HG03139 (cell line): ENCODE results near the gene MYO7A.

Source experiments
- ATAC-seq: cut with Tn5 transposase; IDR thresholded peaks from one replicate; pipeline ENCODE4 v1.9.1; 2021; ENCODE audit not compliant: unreplicated experiment

Gene MYO7A

GRCh38 chr11:77144857-77145428 is 16.9 kb downstream of the MYO7A start:
- ATAC-seq, result no peak

DNA sequence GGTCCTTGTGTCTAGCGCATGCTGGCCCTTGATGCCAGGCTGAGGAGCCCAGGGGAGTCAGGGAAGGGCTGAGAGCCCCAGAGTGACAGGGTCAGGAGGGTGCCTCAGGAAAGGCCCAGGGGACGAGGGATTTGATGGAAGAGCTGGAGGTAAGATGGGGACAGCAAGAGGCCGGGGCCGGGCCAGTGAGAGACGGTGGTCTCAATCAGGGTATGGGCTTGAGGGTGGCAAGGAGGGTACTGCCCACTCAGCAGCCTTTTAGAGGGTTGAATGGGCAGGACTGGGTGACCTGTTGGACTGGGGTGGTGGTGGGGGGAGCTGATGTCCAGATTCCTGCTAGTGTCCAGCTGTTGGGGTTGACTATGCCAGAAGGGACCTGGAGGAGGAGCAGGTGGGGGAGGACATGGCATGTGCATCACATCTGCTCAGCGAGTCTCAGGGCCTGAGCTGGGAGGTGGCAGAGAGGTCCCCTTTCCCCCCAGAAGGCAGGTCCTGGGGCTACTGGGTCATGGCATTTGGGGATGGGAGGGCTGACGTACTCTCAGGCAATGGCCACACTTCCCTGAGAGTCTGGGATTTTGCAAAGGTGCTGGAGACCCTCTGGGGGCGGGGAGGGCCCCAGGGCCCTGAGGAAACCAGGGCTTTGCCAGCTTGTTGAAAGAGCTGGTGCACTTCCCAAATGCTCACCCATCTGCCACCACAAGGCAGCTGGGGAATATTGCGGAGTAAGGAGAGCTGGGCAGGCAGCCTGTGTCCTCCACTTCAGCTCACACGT is 18.4 kb downstream of the MYO7A start:
- ATAC-seq, result no peak

- ATAC-seq, result no peak
Measured at GRCh38 chr11:77147036-77147315, 18.9 kb downstream of the MYO7A start.

DNA sequence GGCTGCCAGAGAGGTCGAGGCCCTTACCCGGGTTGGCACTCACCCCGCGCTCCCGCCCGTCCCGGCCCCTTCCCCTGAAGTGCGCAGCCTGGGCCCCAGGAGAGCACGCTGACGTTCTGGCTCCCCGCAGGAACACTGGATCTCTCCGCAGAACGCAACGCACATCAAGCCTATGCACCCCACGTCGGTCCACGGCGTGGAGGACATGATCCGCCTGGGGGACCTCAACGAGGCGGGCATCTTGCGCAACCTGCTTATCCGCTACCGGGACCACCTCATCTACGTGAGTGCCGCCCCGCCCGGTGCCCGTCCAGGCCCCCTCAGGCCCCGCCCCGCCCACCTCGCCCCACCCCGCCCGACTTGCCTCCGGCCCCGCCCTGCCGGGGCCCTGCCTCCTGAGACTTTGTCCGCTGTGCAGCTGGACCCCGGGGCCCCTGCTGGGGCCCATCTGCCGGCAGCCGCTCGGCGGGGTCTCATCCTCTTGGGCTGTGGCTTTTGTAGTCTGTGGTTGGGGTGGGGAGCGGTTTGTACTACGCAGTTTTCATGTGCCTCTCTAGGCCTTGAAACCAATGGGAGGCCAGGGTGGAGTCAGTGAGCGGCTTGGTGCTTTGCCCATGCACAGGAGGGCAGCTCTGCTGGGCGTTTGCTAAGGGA is 19.7 kb downstream of the MYO7A start:
- ATAC-seq, result no peak

DNA sequence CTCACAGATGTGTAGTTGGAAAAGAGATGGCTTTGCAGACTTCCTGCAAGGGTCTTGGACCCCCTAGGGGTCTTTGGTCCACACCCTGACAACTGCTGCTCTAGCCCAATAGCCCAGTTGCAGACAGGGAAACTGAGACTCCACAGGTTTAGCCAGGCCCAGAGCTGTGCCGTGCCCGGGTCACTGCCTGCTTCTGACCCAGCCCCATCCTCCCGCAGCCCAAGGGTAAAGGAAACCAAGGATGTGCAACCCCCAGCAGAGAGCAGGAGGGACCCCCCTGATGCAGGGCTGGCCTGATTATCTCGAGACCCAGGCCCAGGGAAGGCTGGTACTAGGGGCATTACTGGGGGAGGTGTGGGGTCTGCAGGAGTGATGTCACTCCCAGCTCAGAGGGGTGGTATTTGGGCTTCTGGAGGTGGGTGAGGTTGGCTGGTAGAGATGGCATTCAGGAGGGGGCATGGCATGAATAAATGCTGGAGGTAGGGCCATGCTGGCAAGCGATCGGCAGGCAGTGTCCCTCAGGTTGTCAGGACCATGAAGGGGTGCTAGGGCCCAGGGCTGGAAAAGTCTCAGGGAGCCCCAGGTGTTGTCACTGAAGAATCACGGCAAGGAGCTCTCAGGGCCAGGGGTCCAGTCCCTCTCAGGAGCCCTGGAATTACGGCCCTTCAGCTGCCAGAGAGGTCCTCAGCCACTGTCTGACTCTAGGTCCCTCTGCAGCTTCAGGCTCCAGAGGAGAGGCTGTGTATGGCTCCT is 21.1 kb downstream of the MYO7A start:
- no peak for ATAC-seq

DNA sequence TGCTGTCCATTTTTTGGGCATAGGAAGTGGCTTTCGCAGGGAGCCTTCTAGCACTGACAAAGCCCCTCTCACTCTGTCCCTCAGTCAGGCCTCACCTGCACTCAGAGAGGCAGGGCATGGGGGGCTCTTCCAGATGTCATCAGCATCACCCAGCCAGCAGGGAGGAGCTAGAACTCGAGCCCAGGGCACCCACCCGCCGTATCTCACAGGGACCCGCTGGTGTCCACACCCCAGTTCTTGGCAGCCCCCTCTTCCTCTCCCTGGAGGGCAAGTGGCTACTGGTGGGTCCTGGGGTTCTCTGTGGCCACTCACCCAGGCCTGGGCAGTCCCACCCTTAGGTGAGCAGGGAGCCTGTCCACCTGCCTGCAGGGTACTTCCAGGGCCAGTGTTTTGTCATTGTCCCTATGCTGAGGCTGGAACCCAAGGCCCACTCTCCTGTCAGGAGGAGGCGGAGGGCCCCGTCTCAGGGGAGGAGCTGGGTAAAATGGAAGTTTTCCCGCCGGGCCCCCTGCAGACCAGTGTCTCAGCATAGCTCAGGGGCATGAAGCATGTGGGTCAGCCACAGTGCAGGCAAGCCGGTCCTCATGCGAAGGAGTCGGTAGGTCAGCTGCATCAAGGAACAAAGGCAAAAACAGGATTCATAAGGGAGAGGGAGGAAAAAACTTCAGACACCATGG is 21.8 kb downstream of the MYO7A start:
- no peak for ATAC-seq

- ATAC-seq, result no peak
Measured at GRCh38 chr11:77150836-77151235, 22.8 kb downstream of the MYO7A start.

- ATAC-seq, result no peak
Measured at GRCh38 chr11:77151804-77152509, 23.9 kb downstream of the MYO7A start.

DNA sequence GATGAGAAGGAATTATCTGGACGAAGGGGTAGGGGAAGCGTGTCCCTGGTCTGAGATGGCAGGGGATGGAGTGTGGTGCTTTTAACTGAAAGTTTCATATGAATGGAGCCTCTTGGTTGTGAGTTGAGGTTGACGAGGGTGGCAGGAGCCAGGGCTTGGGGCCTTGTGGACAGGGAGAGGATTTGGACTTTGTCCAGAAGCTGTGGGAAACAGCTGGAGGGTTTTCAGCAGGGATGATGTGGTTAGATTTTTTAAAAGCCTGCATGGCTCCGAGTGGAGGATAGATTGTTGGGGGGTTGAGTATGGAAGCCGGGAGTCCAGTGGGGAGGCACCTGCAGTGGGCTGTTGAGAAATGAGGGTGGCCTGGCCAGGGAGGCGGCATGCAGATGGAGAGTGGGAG is 24.8 kb downstream of the MYO7A start:
- no peak for ATAC-seq

GRCh38 chr11:77153276-77154185 is 25.5 kb downstream of the MYO7A start:
- no peak for ATAC-seq

- no peak for ATAC-seq
Measured at GRCh38 chr11:77154381-77155081, 26.5 kb downstream of the MYO7A start.

DNA sequence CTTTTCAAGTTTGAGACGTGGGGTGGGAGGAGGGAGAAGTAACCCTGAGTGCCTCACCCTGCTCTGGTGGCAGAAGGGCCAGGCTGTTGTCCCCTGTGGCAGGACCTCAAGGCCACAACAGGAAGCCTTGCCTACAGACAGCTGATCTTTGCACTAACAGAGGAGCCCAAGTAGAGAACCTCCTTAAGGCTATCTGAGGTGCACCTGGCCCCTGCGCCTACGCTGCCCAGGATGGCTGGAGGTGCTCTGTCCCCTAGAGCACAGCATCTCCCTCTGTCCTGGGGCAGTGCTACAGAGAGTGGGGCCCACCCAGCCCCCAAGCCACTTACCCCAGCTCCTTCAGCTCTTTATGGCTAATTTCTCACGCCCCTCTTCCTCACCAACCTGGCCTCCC is 27.0 kb downstream of the MYO7A start:
- no peak for ATAC-seq

GRCh38 chr11:77155556-77156130 is 27.6 kb downstream of the MYO7A start:
- ATAC-seq, result no peak

- ATAC-seq, result no peak
Measured at GRCh38 chr11:77156396-77157195, 28.6 kb downstream of the MYO7A start.

DNA sequence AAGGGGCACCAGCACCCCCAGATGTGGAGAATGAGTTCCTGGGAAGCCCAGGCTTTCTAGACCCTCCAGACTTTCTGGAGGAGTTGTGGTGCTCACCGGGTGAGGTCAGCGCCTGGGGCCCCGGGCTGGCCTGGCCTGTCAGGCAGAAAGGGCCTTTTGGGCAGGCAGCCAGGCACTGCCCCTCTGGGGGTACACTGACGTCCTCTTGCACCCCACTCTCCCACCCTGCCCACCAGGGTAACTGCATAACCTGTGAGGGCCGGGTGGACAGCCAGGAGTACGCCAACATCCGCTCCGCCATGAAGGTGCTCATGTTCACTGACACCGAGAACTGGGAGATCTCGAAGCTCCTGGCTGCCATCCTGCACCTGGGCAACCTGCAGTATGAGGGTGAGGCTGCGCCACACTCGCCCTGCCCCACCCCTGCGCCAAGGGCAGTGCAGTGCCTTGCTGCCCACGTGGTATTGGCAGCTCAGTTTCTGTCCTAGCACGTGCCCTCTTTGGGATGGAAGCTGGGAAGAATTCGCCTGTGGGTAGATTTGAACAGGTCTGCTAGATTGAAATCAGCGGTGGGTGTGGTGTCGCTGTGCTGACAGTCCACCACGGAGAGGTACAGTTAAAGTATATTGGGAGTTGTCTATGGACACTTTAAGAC is 30.1 kb downstream of the MYO7A start:
- no peak for ATAC-seq

GRCh38 chr11:77159219-77159936 is 31.3 kb downstream of the MYO7A start:
- ATAC-seq, result no peak
